Activated CD8-positive, alpha-beta memory T cell treated with anti-CD3 and anti-CD28 coated beads, Interleukin-2, amount 50 U/mL, for 24 hours (primary cell): Measurements from ENCODE around the gene ARID1B.
"Not testable (repeated sequence)": the region's sequence is repeated elsewhere in the genome, so short reads cannot be mapped to it uniquely, and the experiment has no call there.

Experiments
- DNase-seq: peaks from one replicate; pipeline ENCODE4 v3.0.0-alpha.2; 2020; ENCODE audit errors: extremely low read depth

The ARID1B gene

DNA sequence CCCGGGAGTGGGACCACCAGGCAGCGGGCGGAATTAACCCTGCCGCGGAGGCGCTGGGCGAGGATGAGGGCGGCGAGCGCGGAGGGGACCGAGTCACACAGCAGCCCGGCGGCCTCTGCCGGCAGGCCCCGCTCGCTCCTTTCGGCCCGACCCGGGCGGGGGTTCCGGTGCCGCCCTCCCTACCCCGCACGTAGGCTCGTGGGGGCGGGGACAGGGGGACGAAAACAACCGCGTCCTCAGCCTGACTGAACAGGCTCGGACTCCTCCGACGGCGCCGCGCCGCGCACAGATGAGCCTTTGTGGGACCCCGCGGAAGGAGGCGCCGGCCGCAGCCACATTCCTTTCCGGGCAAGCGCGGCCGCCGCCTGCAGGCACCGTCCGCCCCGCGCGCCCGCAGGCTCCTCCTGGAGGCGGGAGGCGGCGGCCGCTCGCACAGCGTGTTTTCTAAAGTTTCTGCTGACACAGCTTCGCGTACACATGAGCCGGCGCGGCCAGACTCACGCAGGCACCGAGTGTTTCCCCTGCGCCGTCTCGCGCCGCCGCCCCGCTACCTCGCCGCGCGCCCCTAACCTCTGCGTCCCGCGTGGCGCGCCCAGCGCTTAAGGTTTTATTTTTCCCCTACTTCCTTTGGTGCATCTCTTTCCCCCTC is 244.3 kb downstream of the ARID1B start:
- DNase-seq: peak; percentile 71

DNA sequence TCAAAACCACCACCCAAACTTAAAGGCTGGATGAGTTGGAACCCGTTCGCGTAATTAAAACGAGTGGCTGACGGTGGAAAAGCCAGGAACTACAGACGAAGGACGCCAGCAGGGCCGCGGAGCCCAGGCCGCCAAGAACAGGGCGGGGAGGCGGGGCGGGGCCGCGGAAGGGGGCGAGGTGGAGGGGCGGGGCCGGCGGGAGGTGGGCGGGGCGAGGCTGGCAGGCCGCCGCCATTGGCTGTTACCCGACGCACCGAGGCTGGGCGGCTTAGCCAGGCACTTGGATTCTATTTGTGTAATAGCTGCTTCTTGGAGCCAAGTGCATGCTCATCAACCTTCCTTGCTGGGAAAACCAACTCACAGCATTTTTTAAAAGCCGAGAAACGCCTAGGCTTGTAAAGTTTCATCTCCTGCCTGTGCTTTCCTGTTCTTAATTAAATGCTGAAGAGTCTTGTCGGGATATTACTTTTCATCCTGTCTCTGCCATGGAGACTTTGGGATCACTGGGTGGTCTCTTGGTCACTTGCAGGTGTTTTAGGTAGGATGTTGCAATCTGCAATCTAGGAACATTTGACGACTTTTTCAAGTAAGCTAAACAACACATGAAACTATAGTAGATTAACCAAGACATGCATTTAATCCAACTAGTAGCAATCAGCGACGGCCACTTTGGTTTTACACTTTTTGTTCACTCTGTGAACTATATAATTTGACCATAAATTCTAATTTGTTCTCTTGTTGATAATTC is 245.0 kb downstream of the ARID1B start:
- peak; percentile 39 for DNase-seq

DNA sequence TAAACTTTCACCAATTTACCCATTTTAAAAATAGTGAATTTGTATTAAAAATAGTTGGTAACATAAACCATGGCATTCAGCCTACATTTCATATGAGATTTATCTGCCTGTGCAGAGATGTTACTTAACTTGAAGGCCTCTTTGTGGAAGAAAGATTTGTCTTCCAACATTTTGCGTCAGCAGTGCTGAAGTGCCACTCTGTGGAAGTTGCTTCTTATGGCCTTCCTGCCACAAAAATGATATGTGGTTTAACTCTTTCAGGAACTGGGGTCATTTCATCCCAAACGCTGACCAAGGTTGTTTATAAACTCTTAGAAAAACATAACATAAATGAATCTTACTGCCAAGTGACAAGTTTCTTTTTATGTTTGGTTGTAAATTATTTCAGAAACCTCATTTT is 246.8 kb downstream of the ARID1B start:
- DNase-seq: no peak

DNA sequence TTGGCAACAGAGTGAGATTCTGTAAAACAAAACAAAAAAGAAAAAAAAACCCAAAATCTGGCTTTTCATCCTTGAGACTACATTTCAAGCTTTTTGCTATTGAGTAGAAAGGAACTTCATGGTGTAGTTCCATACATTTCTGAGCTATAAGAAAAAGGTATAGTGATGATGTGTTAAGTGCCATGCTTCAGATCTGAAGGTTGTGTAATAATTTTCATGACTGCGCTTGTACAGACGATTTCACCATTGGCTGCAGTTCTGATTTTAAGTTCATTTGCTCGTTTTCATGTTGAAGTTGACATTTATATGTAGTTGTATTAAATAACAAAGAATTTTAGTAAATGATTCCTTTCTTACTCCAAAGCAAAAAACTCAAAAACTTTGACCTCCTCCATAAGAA is 247.6 kb downstream of the ARID1B start:
- DNase-seq: no peak

GRCh38 chr6:157025437-157025836 is 248.3 kb downstream of the ARID1B start:
- no peak for DNase-seq

GRCh38 chr6:157029980-157030690 is 253.0 kb downstream of the ARID1B start:
- no peak for DNase-seq

- DNase-seq: no peak
Observed at GRCh38 chr6:157030755-157031154, 253.6 kb downstream of the ARID1B start.

DNA sequence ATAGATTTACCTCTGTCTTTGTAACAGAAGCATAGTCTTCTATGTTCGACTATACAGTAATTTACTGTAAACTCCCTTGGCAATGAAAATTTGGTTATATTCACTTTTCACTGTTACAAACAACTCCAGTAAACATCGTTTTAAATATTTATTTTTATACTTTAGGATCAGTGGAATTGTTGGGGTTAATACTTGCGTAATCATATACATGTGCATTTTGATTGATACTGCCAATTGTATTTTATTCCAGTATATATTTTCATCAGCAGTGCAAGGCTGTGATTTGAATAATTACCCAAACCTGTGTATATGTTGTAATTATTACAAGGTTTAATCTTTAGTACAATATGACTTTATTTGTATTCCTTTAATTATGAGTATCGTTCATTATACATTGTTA is 255.7 kb downstream of the ARID1B start:
- no peak for DNase-seq

- DNase-seq: no peak
Observed at GRCh38 chr6:157033428-157034140, 256.4 kb downstream of the ARID1B start.

GRCh38 chr6:157034436-157035230 is 257.5 kb downstream of the ARID1B start:
- no peak for DNase-seq

DNA sequence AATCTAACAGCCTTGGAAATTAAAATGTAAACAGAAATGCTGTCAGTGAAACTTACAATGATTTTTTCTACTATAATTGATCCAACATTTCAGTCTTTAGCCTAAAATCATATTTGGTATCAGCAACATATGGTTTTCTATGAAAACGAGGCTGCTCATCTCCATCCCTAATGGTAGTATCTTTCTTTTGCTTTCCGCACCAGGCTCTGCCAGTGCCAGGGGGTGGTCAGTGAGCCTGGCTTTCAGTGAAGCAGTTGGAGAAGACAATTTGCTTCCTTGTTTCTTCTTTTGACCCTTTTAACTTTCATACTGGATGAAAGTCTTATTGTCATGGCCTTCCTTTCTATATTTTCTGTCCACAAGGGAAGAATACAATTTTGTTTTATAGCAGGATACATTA is 258.4 kb downstream of the ARID1B start:
- no peak for DNase-seq

DNA sequence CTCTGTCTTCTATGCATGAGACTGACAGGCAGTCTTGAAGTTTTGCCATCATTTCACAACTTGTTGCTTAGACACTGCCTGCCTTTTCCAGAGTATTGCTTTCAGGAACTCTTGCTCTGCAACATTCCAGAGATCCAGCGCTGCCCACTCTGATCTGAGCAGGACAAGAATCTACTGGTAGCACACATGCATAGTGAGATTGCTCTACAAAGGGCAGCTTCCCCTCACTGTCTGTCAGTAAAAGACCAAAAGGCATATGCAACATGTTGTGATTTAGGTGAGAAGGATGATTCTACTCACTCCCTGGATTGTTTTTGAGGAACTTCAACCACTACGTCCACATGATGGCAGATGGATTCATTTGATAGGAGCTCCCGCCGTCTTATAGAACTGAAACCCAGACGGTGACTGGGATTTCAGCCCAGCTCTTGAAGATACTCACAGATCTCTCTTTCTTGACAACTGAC is 259.1 kb downstream of the ARID1B start:
- no peak for DNase-seq

- no peak for DNase-seq
Observed at GRCh38 chr6:157037165-157037564, 260.0 kb downstream of the ARID1B start.

DNA sequence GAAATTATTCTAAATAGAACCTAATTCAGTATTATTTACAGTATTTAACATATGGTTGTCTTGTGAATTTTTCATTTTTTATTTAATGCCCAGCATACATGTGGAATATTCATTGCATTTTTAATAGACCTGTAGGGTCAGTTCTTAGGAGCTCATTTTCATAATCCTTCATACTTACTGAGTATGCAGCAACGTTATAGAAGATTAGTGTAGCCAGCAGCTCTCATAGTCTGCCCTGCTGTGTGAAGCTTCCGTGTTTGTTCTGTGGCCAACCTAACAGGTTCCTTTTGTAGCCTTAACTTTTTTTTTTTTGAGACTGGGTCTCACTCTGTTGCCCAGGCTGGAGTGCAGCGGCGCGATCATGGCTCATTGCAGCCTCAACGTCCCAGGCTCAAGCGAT is 261.4 kb downstream of the ARID1B start:
- no peak for DNase-seq

DNA sequence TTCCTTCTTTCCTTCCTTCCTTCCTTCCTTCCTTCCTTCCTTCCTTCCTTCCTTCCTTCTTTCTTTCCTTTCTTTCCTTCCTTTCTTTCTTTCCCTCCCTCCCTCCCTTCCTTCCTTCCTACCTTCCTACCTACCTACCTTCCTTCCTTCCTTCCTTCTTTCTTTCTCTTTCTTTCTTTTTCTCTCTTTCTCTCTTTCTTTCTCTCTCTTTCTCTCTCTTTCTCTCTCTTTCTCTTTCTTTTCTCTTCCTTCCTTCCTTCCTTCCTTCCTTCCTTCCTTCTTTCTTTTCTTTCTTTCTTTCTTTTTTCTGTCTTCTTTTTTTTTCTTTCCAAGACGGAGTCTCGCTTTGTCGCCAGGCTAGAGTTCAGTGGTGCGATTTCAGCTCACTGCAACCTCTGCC is 262.5 kb downstream of the ARID1B start:
- not testable (repeated sequence) for DNase-seq

DNA sequence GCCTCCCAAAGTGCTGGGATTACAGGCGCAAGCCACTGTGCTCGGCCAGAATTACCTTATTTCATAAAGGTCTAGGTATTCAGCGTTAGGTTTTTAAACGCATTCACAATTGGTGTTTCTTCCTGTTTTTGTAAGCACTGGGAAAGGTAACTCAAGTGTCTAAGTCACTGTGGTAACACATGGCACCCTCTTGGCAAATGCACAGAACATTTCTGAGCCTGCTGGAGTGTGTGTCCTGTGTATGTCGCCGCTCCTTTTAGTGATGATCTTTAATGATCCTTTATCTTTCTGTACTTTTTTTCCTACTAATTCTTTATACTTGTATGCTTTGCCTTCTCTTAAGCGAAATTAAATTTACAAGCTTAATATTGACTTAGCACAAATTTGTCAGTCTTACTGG is 263.0 kb downstream of the ARID1B start:
- DNase-seq: no peak

- no peak for DNase-seq
Observed at GRCh38 chr6:157045831-157046454, 268.8 kb downstream of the ARID1B start.

DNA sequence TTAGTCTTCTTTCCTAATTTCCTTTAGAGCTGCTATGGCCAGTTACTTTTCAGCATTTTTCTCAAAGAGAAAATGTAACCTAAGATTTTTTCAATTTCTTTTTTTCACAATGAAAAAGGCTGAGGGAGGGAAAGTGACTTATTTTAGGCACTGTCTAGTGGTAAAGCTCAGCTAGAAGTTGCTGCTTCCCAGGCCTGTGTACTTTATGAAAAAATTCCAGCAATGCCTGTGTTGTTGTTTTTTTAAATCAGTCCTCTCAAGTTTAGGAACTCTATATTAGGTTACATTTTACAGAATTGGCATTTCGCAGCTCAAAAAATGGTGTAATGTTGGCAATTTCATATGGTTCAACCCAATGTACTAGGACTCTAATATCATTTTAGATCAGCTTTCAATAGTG is 269.6 kb downstream of the ARID1B start:
- no peak for DNase-seq

- no peak for DNase-seq
Observed at GRCh38 chr6:157047328-157047727, 270.1 kb downstream of the ARID1B start.

DNA sequence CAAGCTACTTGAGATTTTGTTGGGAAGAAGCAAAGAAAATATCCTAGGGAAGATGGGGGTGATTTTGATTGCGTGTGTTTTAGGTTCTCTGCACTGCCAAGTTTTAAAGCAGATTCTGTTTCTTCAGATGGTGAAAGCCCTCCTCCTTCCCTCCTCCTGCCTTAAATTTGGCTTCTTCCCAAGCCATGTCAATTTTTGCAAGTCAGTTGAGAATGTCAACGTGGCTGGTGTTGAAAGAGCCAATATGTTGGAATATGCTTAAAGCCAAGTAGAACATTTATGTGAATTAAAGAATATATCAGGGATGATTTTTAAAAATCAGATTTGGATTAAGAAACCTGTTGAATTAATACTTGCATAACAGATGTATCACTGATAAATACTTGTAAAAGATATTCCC is 270.8 kb downstream of the ARID1B start:
- no peak for DNase-seq

DNA sequence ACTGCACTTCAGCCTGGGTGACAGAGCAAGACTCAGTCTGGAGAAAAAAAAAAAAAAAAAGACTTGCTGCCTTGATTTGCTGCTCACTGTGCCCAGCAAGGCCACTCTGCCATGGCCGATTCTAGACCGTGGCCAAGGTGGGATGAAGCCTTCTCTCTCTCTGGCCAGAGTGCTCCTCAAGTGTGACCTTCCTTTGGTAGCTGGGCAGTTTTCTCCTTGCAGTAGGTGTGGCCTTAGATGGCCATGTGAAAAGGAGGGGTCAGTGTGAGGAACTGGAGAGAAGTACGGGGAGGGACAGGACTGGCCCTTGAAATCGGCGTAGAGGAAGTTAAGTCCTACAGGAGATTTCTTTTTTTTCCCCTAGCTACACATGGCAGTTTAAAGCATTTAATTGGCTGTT is 272.0 kb downstream of the ARID1B start:
- DNase-seq: no peak
